ENCODE data around the gene TBC1D4.
A peak's percentile ranks its signal among the peaks of the same experiment; 100 is the strongest.

The TBC1D4 gene, protein sequence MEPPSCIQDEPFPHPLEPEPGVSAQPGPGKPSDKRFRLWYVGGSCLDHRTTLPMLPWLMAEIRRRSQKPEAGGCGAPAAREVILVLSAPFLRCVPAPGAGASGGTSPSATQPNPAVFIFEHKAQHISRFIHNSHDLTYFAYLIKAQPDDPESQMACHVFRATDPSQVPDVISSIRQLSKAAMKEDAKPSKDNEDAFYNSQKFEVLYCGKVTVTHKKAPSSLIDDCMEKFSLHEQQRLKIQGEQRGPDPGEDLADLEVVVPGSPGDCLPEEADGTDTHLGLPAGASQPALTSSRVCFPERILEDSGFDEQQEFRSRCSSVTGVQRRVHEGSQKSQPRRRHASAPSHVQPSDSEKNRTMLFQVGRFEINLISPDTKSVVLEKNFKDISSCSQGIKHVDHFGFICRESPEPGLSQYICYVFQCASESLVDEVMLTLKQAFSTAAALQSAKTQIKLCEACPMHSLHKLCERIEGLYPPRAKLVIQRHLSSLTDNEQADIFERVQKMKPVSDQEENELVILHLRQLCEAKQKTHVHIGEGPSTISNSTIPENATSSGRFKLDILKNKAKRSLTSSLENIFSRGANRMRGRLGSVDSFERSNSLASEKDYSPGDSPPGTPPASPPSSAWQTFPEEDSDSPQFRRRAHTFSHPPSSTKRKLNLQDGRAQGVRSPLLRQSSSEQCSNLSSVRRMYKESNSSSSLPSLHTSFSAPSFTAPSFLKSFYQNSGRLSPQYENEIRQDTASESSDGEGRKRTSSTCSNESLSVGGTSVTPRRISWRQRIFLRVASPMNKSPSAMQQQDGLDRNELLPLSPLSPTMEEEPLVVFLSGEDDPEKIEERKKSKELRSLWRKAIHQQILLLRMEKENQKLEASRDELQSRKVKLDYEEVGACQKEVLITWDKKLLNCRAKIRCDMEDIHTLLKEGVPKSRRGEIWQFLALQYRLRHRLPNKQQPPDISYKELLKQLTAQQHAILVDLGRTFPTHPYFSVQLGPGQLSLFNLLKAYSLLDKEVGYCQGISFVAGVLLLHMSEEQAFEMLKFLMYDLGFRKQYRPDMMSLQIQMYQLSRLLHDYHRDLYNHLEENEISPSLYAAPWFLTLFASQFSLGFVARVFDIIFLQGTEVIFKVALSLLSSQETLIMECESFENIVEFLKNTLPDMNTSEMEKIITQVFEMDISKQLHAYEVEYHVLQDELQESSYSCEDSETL (N-terminal part only)

DNA sequence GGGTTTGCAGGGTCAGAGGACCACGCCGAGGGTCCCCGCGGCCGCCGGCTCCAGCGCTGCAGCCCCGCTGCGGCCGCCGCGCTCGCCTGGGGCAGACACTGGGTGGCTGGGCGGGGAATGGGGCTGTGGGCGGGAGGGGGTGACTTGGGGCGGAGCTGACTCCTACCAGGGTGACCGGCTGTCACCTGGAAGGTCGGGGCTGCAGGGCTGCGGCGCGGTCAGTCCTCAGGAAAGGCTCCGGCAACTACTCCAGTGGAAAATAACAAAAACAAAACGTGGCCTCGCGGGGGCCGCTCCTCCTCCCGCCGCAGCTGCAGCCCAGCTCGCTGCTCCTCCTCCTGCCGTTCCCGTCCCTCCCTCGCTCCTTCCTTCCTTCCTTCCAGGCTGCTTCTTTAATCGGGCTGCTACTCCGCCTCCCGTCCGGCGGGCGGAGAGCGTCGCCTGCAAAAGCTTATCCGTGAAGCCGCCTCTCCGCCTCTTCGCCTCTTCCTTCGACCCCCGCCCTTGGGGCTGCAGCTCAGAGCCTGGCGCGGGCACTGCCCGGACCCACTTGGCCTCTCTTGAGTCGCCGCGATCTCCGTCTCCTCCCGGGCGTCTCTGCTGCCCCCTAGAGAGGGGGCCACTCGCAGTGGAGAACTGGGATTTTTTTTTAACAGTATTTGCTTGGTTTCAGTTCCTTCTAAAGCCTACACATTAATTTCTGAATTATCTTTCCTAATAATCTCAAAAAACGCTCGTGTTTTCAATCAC lies at the start of gene TBC1D4:
Gene TBC1D4 (minus strand): TSS at position 100 of the 750 bp plus-strand sequence. CDS start 402 bp downstream, outside the sequence.
- Histone ChIP-seq H3K27ac (ENCODE audit: low read depth, low read length) (peak within 1 kb of the TSS; percentile 61), H3K79me2 (ENCODE audit: control insufficient read depth, insufficient read depth, low read length, unreplicated experiment) (peaks cover 11% of the 10 kb centered on the region), H3K36me3 (ENCODE audit: insufficient read depth, low read length) (no peaks in the 10 kb centered on the region), H3K4me1 (ENCODE audit: control insufficient read depth, insufficient read depth, low read length, unreplicated experiment) (peaks cover 17% of the 10 kb centered on the region), H3K4me3 (ENCODE audit: low read depth, low read length) (peak within 1 kb of the TSS; percentile 78), H3K27me3 (ENCODE audit: insufficient read depth, low read length) (no peaks in the 10 kb centered on the region), H2AFZ (ENCODE audit: low read length, unreplicated experiment) (peak within 1 kb of the TSS; percentile 38)

DNA sequence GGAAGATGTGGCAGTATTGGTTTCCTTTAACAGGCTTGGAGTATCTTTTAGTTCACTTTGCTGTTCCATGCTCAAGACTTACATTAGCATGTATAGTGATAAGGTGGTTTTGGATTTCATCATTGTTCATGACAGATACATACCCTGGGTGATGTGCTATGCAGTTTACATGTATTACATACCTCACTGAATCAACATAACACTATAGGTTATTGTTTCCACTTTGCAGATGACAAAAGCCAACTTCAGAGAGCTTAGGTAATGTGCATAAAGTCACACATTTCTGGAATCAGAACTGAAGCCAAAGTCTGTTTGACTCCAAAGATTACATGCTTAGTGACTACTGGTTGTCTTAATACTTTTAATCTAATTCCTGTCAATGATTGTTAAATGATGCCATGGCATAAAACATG lies 48.6 kb upstream of the TBC1D4 start:
- H3K79me2 ChIP-seq (ENCODE audit: control insufficient read depth, insufficient read depth, low read length, unreplicated experiment), result peaks cover 5% of the 10 kb centered on the region
- no peaks in the 10 kb centered on the region for H3K27me3 ChIP-seq (ENCODE audit: insufficient read depth, low read length)
- no peaks in the 10 kb centered on the region for H3K4me1 ChIP-seq (ENCODE audit: control insufficient read depth, insufficient read depth, low read length, unreplicated experiment)
- H3K4me3 ChIP-seq (ENCODE audit: low read depth, low read length), result no peak overlapping the region
- H3K36me3 ChIP-seq (ENCODE audit: insufficient read depth, low read length), result peaks cover 10% of the 10 kb centered on the region; the same call in 1 of the 2 replicates
- H3K27ac ChIP-seq (ENCODE audit: low read depth, low read length), result no peak overlapping the region
- no peak overlapping the region for H2AFZ ChIP-seq (ENCODE audit: low read length, unreplicated experiment)

DNA sequence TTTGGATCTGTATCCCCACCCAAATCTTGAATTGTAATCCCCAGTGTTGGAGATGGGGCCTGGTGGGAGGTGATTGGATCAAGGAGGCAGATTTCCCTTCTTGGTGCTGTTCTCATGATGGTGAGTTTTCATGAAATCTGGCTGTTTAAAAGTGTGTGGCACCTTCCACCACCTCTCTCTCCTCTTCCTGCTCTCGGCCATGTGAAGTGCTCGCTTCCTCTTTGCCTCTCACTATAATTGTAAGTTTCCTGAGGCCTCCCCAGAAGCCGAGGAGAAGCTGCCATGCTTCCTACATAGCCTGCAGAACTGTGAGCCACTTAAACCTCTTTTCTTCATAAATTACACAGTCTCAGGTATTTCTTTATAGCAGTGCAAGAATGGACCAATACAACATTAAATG lies 40.0 kb upstream of the TBC1D4 start:
- no peaks in the 10 kb centered on the region; the same call in 1 of the 2 replicates for H3K36me3 ChIP-seq (ENCODE audit: insufficient read depth, low read length)
- no peaks in the 10 kb centered on the region for H3K27me3 ChIP-seq (ENCODE audit: insufficient read depth, low read length)
- no peaks in the 10 kb centered on the region for H3K79me2 ChIP-seq (ENCODE audit: control insufficient read depth, insufficient read depth, low read length, unreplicated experiment)
- H3K4me3 ChIP-seq (ENCODE audit: low read depth, low read length), result no peak overlapping the region
- H2AFZ ChIP-seq (ENCODE audit: low read length, unreplicated experiment), result no peak overlapping the region
- no peaks in the 10 kb centered on the region for H3K4me1 ChIP-seq (ENCODE audit: control insufficient read depth, insufficient read depth, low read length, unreplicated experiment)
- no peak overlapping the region for H3K27ac ChIP-seq (ENCODE audit: low read depth, low read length)

DNA sequence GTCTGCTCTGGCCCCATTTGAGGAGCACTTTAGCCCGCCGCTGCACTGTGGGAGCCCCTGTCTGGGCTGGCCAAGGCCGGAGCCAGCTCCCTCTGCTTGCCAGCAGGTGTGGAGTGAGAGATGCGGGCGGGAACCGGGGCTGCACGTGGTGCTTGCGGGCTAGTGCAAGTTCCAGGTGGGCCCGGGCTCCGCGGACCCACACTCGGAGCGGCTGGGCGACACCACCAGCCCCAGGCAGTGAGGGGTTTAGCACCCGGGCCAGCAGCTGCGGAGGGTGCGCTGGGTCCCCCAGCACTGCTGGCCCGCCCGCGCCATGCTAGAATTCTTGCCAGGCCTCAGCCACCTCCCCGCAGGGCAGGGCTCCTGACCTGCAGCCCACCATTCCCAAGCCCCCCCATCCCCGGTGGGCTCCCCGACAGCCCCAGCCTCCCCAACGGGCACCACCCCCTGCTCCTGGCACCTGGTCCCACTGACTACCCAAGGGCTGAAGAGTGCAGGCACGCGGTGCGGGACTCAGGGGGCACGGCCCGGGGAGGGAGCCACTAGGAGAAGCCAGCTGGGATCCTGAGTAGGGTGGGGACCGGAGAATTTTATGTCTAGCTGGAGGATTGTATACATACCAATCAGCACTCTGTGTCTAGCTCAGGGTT lies 36.6 kb upstream of the TBC1D4 start:
- Histone ChIP-seq H3K79me2 (ENCODE audit: control insufficient read depth, insufficient read depth, low read length, unreplicated experiment) (no peaks in the 10 kb centered on the region), H3K4me3 (ENCODE audit: low read depth, low read length) (no peak overlapping the region), H3K27ac (ENCODE audit: low read depth, low read length) (no peak overlapping the region), H2AFZ (ENCODE audit: low read length, unreplicated experiment) (no peak overlapping the region), H3K4me1 (ENCODE audit: control insufficient read depth, insufficient read depth, low read length, unreplicated experiment) (no peaks in the 10 kb centered on the region), H3K36me3 (ENCODE audit: insufficient read depth, low read length) (no peaks in the 10 kb centered on the region), H3K27me3 (ENCODE audit: insufficient read depth, low read length) (no peaks in the 10 kb centered on the region)

DNA sequence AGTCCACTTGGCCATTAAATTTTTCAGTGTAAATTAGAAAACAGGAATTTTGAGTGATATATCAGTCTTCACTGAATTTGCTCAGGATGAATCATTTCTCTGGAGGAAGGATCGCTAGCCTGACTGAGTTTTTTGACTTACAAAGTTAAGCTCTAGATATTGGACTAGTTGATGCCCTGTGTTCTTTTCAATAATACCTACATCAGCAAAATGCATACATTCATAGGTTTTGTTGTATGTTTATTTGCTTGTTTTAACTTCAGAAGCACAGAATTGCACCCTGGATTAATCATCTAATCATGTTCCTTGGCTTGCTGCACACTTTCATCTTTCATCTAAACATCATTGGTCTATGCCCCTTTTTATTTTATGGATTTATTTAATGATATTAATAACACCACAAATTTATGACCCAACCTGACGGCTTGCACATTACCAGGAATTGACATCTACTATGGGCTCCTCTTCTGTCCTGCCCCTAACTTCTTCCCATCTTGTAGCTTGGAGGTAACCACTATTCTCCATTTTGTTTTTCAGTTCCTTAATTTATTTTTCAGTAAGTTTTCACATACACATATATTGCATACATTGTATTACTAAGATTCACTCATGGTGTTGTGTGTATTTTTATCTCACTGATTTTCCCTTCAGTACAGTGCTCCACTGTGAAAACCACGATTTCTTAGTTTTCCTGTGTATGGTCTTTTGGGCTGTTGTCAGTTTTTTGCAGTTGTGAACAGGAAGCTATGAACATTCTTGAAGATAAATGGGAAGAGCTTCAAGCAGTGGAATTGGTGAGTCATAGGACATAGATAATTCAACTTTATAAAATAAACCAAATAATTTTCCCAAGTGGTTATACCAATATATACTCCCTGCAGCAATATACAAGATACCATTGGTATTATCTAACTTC lies 32.4 kb upstream of the TBC1D4 start:
- no peaks in the 10 kb centered on the region for H3K79me2 ChIP-seq (ENCODE audit: control insufficient read depth, insufficient read depth, low read length, unreplicated experiment)
- H3K4me3 ChIP-seq (ENCODE audit: low read depth, low read length), result no peak overlapping the region
- H3K36me3 ChIP-seq (ENCODE audit: insufficient read depth, low read length), result no peaks in the 10 kb centered on the region
- no peak overlapping the region for H2AFZ ChIP-seq (ENCODE audit: low read length, unreplicated experiment)
- no peak overlapping the region for H3K27ac ChIP-seq (ENCODE audit: low read depth, low read length)
- no peaks in the 10 kb centered on the region for H3K27me3 ChIP-seq (ENCODE audit: insufficient read depth, low read length)
- no peaks in the 10 kb centered on the region for H3K4me1 ChIP-seq (ENCODE audit: control insufficient read depth, insufficient read depth, low read length, unreplicated experiment)

DNA sequence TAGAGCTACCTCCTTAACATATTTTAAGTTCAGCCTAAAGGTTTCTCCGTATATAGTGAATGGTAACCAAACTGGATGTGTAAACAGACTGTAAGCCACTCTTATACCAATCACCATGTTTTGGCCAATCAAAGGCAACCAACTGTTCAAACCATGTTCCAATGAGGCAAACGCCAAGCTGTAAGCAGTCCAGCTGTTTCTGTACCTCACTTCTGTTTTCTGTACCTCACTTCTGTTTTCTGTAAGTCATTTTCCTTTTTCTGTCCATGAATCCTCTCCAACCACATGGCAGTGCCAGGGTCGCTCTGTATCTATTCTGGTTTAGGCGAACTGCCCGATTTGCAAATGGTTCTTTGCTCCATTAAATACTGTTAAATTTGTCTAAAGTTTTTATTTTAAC lies 31.3 kb upstream of the TBC1D4 start:
- Histone ChIP-seq H3K79me2 (ENCODE audit: control insufficient read depth, insufficient read depth, low read length, unreplicated experiment) (no peaks in the 10 kb centered on the region), H3K27ac (ENCODE audit: low read depth, low read length) (no peak overlapping the region), H3K27me3 (ENCODE audit: insufficient read depth, low read length) (no peaks in the 10 kb centered on the region), H3K4me1 (ENCODE audit: control insufficient read depth, insufficient read depth, low read length, unreplicated experiment) (no peaks in the 10 kb centered on the region), H2AFZ (ENCODE audit: low read length, unreplicated experiment) (no peak overlapping the region), H3K36me3 (ENCODE audit: insufficient read depth, low read length) (no peaks in the 10 kb centered on the region), H3K4me3 (ENCODE audit: low read depth, low read length) (no peak overlapping the region)

DNA sequence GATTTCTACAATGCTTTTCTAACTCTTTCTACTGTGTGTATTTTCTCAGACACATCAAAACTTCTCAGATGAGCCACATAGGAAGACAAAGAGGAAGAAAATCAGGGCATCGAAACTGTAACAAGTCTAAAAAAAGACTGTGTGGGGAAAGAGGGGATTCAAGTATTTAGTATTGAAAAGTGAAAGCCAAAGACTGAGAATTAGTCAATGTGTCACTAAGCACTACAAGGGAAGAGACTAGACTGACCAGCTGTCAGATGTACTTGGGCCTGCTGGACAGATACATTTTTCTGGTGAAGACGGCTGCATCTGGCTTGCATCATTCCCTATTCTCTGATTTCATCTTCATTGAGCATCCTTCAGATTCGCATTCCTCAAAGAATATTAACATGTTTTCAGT lies 30.3 kb upstream of the TBC1D4 start:
- Histone ChIP-seq H3K27me3 (ENCODE audit: insufficient read depth, low read length) (no peaks in the 10 kb centered on the region), H3K27ac (ENCODE audit: low read depth, low read length) (no peak overlapping the region), H3K36me3 (ENCODE audit: insufficient read depth, low read length) (no peaks in the 10 kb centered on the region), H3K4me1 (ENCODE audit: control insufficient read depth, insufficient read depth, low read length, unreplicated experiment) (no peaks in the 10 kb centered on the region), H2AFZ (ENCODE audit: low read length, unreplicated experiment) (no peak overlapping the region), H3K4me3 (ENCODE audit: low read depth, low read length) (no peak overlapping the region), H3K79me2 (ENCODE audit: control insufficient read depth, insufficient read depth, low read length, unreplicated experiment) (no peaks in the 10 kb centered on the region)

DNA sequence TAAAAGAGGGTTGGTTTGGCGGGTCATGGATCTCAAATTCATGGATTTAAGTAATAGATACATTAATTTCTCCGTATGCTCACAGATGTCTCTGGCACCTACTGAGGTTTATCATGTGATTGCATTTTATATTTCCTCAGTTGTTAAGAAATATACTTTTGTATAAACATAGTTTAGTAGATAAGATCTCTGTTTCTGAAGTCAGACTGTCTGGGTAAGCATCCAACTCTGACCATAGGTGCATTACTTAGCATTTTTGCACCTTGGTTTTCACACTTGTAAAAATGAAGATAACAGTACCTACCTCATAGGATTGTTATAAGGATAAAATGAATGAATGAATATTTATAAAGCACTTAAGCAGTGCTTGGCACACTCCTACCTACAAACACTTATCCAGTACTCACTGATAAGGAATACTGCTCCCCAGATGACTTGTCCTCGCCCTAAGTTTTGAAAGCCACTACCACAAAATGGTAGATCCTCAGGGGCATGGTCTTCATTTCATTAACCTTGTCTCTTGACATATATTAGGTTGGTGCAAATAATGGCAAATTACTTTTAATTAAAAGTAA lies 29.2 kb upstream of the TBC1D4 start:
- Histone ChIP-seq H2AFZ (ENCODE audit: low read length, unreplicated experiment) (no peak overlapping the region), H3K36me3 (ENCODE audit: insufficient read depth, low read length) (no peaks in the 10 kb centered on the region), H3K4me1 (ENCODE audit: control insufficient read depth, insufficient read depth, low read length, unreplicated experiment) (no peaks in the 10 kb centered on the region), H3K4me3 (ENCODE audit: low read depth, low read length) (no peak overlapping the region), H3K27ac (ENCODE audit: low read depth, low read length) (no peak overlapping the region), H3K27me3 (ENCODE audit: insufficient read depth, low read length) (no peaks in the 10 kb centered on the region), H3K79me2 (ENCODE audit: control insufficient read depth, insufficient read depth, low read length, unreplicated experiment) (no peaks in the 10 kb centered on the region)

Measured in ACC112 (cell line).